A673 (cell line): Measurements from ENCODE around the gene GAS6. TPM values are rescaled to one million over a fixed set of nuclear protein-coding genes. Genes with fewer than 3 reads are reported as not detected.

Experiments used
- BruUV-seq: library from RNA; stranded (reverse); fragments of 400-500 nt; replicated peaks from 2 replicates; lab custom pipeline; 2021; lab: Mats Ljungman, UMichigan
- CTCF ChIA-PET: fragments of 300-600 bp; sonication (Branson Sonifier 250); formaldehyde crosslinking; loops from one replicate; lab custom pipeline; 2022; ENCODE audit warnings: antibody characterized with exemption; lab: Charles Lee
- POLR2A ChIA-PET: fragments of 300-600 bp; sonication (Branson Sonifier 250); formaldehyde crosslinking; loops from one replicate; lab custom pipeline; 2022; ENCODE audit warnings: antibody characterized with exemption; ENCODE audit not compliant: low non-redundant PET; lab: Charles Lee
- DNase-seq: peaks from one replicate; pipeline ENCODE4 v3.0.0-alpha.2; 2015; ENCODE audit warnings: low spot score
- H3K27ac ChIP-seq: fragments of 200-600 bp; sonication (generic); 2 replicates; pipeline ENCODE4 v1.5.1; 2016; ENCODE audit warnings: mixed run types, low read depth, mild to moderate bottlenecking, mixed read lengths, antibody characterized with exemption, low read length; ENCODE audit not compliant: poor library complexity, severe bottlenecking
- H3K27me3 ChIP-seq: fragments of 200-600 bp; sonication (generic); replicated peaks from 2 replicates; pipeline ENCODE4 v1.6.1; 2017; ENCODE audit warnings: mixed run types, low read depth, mild to moderate bottlenecking, mixed read lengths, antibody characterized with exemption, low read length; ENCODE audit not compliant: insufficient read depth, poor library complexity
- H3K36me3 ChIP-seq: fragments of 200-600 bp; sonication (generic); 2 replicates; pipeline ENCODE4 v1.6.1; 2016; ENCODE audit warnings: mixed run types, mild to moderate bottlenecking, mixed read lengths, antibody characterized with exemption, low read length; ENCODE audit not compliant: insufficient read depth, poor library complexity, severe bottlenecking
- H3K4me1 ChIP-seq: fragments of 200-600 bp; sonication (generic); 2 replicates; pipeline ENCODE4 v1.6.1; 2017; ENCODE audit warnings: mixed run types, mild to moderate bottlenecking, mixed read lengths, antibody characterized with exemption, low read length; ENCODE audit not compliant: insufficient read depth, poor library complexity, severe bottlenecking
- H3K4me3 ChIP-seq: fragments of 200-600 bp; sonication (generic); 2 replicates; pipeline ENCODE4 v1.5.1; 2016; ENCODE audit warnings: low read depth, mixed run types, mild to moderate bottlenecking, mixed read lengths, low read length; ENCODE audit not compliant: poor library complexity, severe bottlenecking
- H3K9me3 ChIP-seq: fragments of 200-600 bp; sonication (generic); 2 replicates; pipeline ENCODE4 v1.6.1; 2016; ENCODE audit warnings: mixed run types, low read depth, mild to moderate bottlenecking, mixed read lengths, antibody characterized with exemption, low read length; ENCODE audit not compliant: poor library complexity, severe bottlenecking
- CTCF ChIP-seq: fragments of 300-800, 200-600 bp; sonication (generic); conservative IDR thresholded peaks from 2 replicates; pipeline ENCODE4 v1.5.1; 2017; ENCODE audit warnings: low read depth, mild to moderate bottlenecking, antibody characterized with exemption, low read length, moderate library complexity, mixed read lengths
- EZH2 ChIP-seq: fragments of 200-600 bp; sonication (generic); IDR thresholded peaks from 2 replicates; pipeline ENCODE4 v1.6.1; 2017; ENCODE audit warnings: borderline replicate concordance, low read depth, mild to moderate bottlenecking, mixed read lengths, antibody characterized with exemption, low read length; ENCODE audit not compliant: poor library complexity, severe bottlenecking
- intact Hi-C: fragments of 100-400 bp; cut with micrococcal nuclease; formaldehyde crosslinking; loops from one replicate; pipeline ENCODE4 v1.10.0; 2022; ENCODE audit not compliant: unreplicated experiment
- total RNA-seq: library from RNA; stranded (reverse); gene quantifications from 2 replicates; pipeline ENCODE4 v1.2.3, GENCODE V29; 2021

GAS6 gene
- total RNA-seq, 1 experiment from 2014 or later = 0.67 TPM

DNA sequence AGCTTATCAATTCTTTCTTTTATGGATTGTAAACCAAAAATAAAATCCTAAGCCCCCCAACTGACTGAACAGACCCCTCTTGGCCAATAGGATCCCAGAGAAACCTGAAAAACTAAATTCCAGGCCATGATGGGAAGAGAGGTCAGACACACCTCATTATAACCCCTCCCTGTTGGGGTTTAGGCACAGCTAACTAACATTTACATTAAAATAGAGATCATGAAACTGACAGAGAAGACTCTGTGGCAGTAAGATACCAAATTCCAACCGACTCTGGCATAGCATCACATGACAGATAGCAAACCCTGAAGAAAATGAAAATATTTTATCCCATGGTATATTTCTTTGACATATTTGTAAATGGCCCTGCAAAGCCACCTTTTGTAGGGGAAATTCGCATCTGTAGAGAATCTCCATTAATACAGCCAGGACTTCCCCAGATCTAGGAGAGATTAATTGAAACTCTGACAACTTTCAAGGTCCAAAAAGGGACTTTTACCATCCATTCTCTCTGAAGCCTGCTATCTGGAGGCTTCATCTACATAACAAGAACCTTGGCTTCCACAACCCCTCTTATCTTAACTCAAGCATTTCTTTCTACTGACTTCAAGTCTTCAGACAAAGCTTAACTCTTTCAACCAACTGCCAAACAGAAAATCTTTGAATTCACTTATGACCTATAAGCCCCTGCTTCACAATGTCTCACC lies 27.1 kb upstream of the GAS6 start:
- Histone ChIP-seq H3K4me1 (no peaks in the 10 kb centered on the region), H3K9me3 (no peaks in the 10 kb centered on the region), H3K36me3 (no peaks in the 10 kb centered on the region), H3K27me3 (peaks cover 84% of the 10 kb centered on the region), H3K27ac (no peak overlapping the region), H3K4me3 (no peak overlapping the region)
- ChIA-PET POLR2A (no interaction called here), CTCF (no interaction called here)
- TF ChIP-seq CTCF (no peak), EZH2 (no peak)
- BruUV-seq = no TSS peak
- intact Hi-C loops = no loop called here
- no peak for DNase-seq

DNA sequence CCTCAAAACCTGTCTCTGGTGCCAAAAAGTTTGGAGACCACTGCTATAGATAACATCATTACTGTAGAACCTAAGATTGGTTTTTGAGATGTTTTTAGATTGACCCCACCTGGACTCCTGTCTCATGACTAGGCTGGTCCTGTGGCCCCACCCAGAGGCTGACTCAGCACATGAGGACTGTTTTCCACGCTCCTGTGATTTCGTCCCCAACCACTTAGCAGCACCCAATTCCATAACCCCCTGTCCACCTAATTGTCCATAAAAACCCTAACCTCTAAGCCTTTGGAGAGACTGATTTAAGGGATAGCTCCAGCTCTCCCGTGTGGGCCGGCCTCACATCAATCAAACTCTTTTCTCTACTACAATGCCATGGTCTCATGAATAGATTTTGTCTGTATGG lies 25.6 kb upstream of the GAS6 start:
- Histone ChIP-seq H3K27ac (no peak overlapping the region), H3K36me3 (no peaks in the 10 kb centered on the region), H3K4me3 (no peak overlapping the region), H3K9me3 (no peaks in the 10 kb centered on the region), H3K27me3 (peaks cover 79% of the 10 kb centered on the region), H3K4me1 (no peaks in the 10 kb centered on the region)
- ChIA-PET CTCF (no interaction called here), POLR2A (no interaction called here)
- intact Hi-C loops = no loop called here
- TF ChIP-seq CTCF (no peak), EZH2 (no peak)
- BruUV-seq = no TSS peak
- DNase-seq = no peak

DNA sequence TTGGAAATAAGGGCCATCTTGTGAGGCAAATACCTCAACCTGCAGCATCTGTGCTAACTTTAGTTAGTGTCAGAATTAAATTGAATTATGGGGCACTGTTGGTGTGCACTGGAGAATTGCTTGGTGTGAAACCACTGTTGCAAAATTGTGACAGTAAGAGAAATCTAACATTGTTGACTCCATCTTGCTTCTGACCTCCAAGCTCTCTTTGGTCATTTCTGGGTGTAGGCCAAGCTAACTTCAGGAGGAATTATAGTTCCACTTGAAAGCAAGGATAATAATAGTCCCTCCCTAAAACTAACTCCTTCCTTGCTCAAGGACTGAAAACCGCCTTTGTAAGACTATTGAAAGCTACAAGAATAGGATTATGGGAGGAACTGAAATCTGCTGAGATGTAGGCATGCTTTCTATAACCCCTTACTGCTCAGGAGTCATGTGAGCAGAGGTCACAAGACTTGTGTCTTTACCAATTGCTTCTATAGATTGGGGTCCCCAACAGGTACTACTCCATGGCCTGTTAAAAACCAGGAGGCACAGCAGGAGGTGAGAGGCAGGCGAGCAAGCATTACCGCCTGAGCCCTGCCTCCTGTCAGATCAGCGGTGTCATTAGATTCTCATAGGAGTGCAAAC lies 24.9 kb upstream of the GAS6 start:
- CTCF ChIA-PET = no interaction called here
- POLR2A ChIA-PET = no interaction called here
- Histone ChIP-seq H3K27ac (no peak overlapping the region), H3K4me3 (no peak overlapping the region), H3K27me3 (peaks cover 74% of the 10 kb centered on the region), H3K4me1 (no peaks in the 10 kb centered on the region), H3K36me3 (no peaks in the 10 kb centered on the region), H3K9me3 (no peaks in the 10 kb centered on the region)
- intact Hi-C loops = no loop called here
- no TSS peak for BruUV-seq
- no peak for TF ChIP-seq EZH2
- TF ChIP-seq CTCF = no peak
- DNase-seq = no peak
